GM12892 (cell line): ENCODE data around the gene NRCAM.

Source experiments
- POLR2A ChIP-seq: IDR thresholded peaks from 2 replicates; pipeline ENCODE4 v1.6.1; 2011; ENCODE audit warnings: low read depth, low read length, control low read depth
- POLR2AphosphoS5 ChIP-seq: IDR thresholded peaks from 2 replicates; pipeline ENCODE4 v1.6.1; 2011; ENCODE audit warnings: low read depth, low read length, control low read depth

DNA sequence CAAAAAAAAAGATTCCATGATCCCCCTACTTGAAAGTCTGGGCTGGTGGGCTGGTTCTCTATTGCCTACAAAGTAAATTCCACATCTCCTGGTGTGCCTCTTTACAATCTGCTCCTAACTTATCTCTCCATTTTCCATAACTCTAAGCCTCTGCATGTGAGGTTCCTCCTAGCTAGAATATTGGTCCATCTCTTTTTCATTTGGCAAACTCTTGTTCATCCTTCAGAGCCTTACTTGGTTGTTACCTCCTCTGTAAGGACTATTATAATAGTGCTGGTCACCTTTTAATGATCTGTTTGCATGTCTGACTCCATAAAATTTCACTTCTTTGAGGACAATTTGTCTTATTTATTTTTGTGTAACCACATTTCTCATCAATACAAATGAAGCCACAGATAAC, 1.6 kb upstream of the NRCAM start:
- TF ChIP-seq POLR2A (no peak), POLR2AphosphoS5 (no peak)
